ENCODE data around the gene USH2A. TPM values are rescaled to one million over a fixed set of nuclear protein-coding genes. Genes with fewer than 3 reads are reported as not detected.

Gene USH2A
- total RNA-seq, 1 experiment from 2014 or later: not detected

DNA sequence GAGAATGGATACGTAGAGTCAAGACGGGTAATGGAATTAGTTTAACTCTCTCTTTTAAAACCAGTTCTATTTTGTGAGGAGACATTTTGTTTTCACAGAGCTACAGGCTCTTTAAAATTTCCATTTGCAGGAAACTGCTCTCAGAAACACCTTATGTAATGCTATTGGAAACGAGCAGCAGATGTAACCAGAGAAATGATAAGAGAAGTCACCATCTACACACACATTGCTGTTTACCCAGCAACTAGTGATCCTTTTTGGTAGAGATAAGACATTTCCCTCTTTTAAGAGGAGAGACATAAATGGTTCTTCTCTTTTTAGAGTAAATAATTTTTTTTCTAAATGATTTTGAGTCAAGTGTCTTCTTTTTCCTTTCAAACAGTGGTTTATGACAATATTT lies 775.5 kb downstream of the USH2A start:
- H3K4me1 ChIP-seq (ENCODE audit: control insufficient read depth in 1 of 2, insufficient read depth in 2 of 2, low read length in 2 of 2): no peaks in the 10 kb centered on the region
- H4K20me1 ChIP-seq (ENCODE audit: insufficient read depth): no peaks in the 10 kb centered on the region
- no peak overlapping the region for H3K4me2 ChIP-seq (ENCODE audit: low read length)
- H2AFZ ChIP-seq (ENCODE audit: low read depth, low read length, poor library complexity, severe bottlenecking): no peak overlapping the region
- ChIA-PET POLR2A (no interaction called here), RAD21 (ENCODE audit: low non-redundant PET in 1 of 2, low total read pairs in 2 of 2, uncharacterized antibody in 2 of 2, unreplicated experiment in 2 of 2) (no interaction called here), CTCF (no interaction called here)
- intact Hi-C loops (cut with micrococcal nuclease): no loop called here
- H3K9me3 ChIP-seq (ENCODE audit: control insufficient read depth in 1 of 2, insufficient read depth in 1 of 2, low read depth in 1 of 2, low read length in 2 of 2): no peaks in the 10 kb centered on the region
- no peaks in the 10 kb centered on the region for H3K9me2 ChIP-seq (ENCODE audit: insufficient read depth)
- H3K36me3 ChIP-seq (ENCODE audit: control insufficient read depth in 1 of 2, insufficient read depth in 2 of 2, low read length in 2 of 2): no peaks in the 10 kb centered on the region
- TF ChIP-seq EGR1 (IDR thresholded peaks at IDR 0.05; ENCODE audit: low read depth): no peak
- H3K27ac ChIP-seq (ENCODE audit: low read depth, low read length): no peak overlapping the region
- ATAC-seq: no peak
- DNase-seq (ENCODE audit: low read depth, low spot score): no peak
- H3K27me3 ChIP-seq (ENCODE audit: insufficient read depth, low read length): no peaks in the 10 kb centered on the region
- H3K4me3 ChIP-seq (replicated peaks in 1 of 2; ENCODE audit: low read depth in 1 of 2, low read length in 2 of 2): no peak overlapping the region
- H3K79me2 ChIP-seq (ENCODE audit: insufficient read depth, low read length): no peaks in the 10 kb centered on the region
- no peak overlapping the region for H3K9ac ChIP-seq (ENCODE audit: low read length)
- no TSS peak for BruUV-seq (replicated peaks)

DNA sequence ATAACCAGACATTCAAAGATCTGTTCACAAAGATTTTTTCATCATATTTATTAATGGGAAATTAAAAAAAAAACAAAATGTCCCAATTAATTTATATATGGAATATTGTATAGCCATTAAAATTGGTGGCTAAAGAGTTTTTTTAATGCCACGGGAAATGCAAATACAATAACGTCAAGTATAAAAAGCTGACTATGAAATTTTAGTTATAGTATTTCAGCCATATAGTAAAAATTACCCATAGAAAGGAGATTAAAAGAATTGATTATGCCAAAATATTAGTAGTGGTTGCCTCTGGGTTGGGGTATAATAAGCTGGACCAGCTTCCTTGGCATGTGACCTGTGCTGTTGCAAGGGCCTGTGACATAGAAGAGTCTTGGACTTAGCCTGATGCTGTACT lies 777.4 kb downstream of the USH2A start:
- Histone ChIP-seq H3K4me3 (replicated peaks in 1 of 2; ENCODE audit: low read depth in 1 of 2, low read length in 2 of 2) (no peak overlapping the region), H3K9ac (ENCODE audit: low read length) (no peak overlapping the region), H3K4me1 (ENCODE audit: control insufficient read depth in 1 of 2, insufficient read depth in 2 of 2, low read length in 2 of 2) (no peaks in the 10 kb centered on the region), H3K27me3 (ENCODE audit: insufficient read depth, low read length) (no peaks in the 10 kb centered on the region), H3K9me3 (ENCODE audit: control insufficient read depth in 1 of 2, insufficient read depth in 1 of 2, low read depth in 1 of 2, low read length in 2 of 2) (no peaks in the 10 kb centered on the region), H3K27ac (ENCODE audit: low read depth, low read length) (no peak overlapping the region), H3K4me2 (ENCODE audit: low read length) (no peak overlapping the region), H4K20me1 (ENCODE audit: insufficient read depth) (no peaks in the 10 kb centered on the region), H2AFZ (ENCODE audit: low read depth, low read length, poor library complexity, severe bottlenecking) (no peak overlapping the region), H3K9me2 (ENCODE audit: insufficient read depth) (no peaks in the 10 kb centered on the region), H3K79me2 (ENCODE audit: insufficient read depth, low read length) (no peaks in the 10 kb centered on the region), H3K36me3 (ENCODE audit: control insufficient read depth in 1 of 2, insufficient read depth in 2 of 2, low read length in 2 of 2) (no peaks in the 10 kb centered on the region)
- no peak for ATAC-seq
- ChIA-PET RAD21 (ENCODE audit: low non-redundant PET in 1 of 2, low total read pairs in 2 of 2, uncharacterized antibody in 2 of 2, unreplicated experiment in 2 of 2) (no interaction called here), CTCF (no interaction called here), POLR2A (no interaction called here)
- intact Hi-C loops (cut with micrococcal nuclease): no loop called here
- no TSS peak for BruUV-seq (replicated peaks)
- TF ChIP-seq, protein P1, sequence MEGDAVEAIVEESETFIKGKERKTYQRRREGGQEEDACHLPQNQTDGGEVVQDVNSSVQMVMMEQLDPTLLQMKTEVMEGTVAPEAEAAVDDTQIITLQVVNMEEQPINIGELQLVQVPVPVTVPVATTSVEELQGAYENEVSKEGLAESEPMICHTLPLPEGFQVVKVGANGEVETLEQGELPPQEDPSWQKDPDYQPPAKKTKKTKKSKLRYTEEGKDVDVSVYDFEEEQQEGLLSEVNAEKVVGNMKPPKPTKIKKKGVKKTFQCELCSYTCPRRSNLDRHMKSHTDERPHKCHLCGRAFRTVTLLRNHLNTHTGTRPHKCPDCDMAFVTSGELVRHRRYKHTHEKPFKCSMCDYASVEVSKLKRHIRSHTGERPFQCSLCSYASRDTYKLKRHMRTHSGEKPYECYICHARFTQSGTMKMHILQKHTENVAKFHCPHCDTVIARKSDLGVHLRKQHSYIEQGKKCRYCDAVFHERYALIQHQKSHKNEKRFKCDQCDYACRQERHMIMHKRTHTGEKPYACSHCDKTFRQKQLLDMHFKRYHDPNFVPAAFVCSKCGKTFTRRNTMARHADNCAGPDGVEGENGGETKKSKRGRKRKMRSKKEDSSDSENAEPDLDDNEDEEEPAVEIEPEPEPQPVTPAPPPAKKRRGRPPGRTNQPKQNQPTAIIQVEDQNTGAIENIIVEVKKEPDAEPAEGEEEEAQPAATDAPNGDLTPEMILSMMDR (IDR thresholded peaks at IDR 0.05 in 2 of 3, conservative IDR thresholded peaks at IDR 0.05 in 1 of 3; ENCODE audit: borderline replicate concordance in 1 of 3, insufficient read depth in 1 of 3, low read depth in 2 of 3, low read length in 2 of 3): no peak
- TF ChIP-seq CEBPB (IDR thresholded peaks at IDR 0.05; ENCODE audit: low read depth): no peak
- TF ChIP-seq, protein P2, sequence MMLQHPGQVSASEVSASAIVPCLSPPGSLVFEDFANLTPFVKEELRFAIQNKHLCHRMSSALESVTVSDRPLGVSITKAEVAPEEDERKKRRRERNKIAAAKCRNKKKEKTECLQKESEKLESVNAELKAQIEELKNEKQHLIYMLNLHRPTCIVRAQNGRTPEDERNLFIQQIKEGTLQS (IDR thresholded peaks at IDR 0.05): no peak
- DNase-seq (ENCODE audit: low read depth, low spot score): no peak

Data from HCT116 (cell line).